Peyer's patch (tissue), 4 donors: ENCODE results near the gene CDH4. TPM values are rescaled to one million over a fixed set of nuclear protein-coding genes. Genes with fewer than 3 reads are reported as not detected.

ENCODE experiments used
- DNase-seq, 3 donors: peaks; one replicate each; pipeline ENCODE4 v3.0.0-alpha.2; 2017 to 2019
- H3K27ac ChIP-seq, 4 donors: fragments of 200-600 bp; sonication (generic); one replicate each; pipeline ENCODE4 v1.5.1; 2016 to 2019
- H3K27me3 ChIP-seq, 2 donors: fragments of 200-600 bp; sonication (generic); one replicate each; pipeline ENCODE4 v1.5.1; 2019
- H3K36me3 ChIP-seq, 3 donors: fragments of 200-600 bp; sonication (generic); one replicate each; pipeline ENCODE4 v1.5.1; 2016 to 2019
- H3K4me1 ChIP-seq, 4 donors: fragments of 200-600 bp; sonication (generic); one replicate each; pipeline ENCODE4 v1.5.1; 2016 to 2019
- H3K4me3 ChIP-seq, 4 donors: fragments of 200-600 bp; sonication (generic); 1 replicate in 3 of 4; 2 replicates in 1 of 4; pipeline ENCODE4 v1.5.1; 2016 to 2019; ENCODE audit warnings: mild to moderate bottlenecking in 1 of 4
- H3K9me3 ChIP-seq, 4 donors: fragments of 200-600 bp; sonication (generic); one replicate each; pipeline ENCODE4 v1.5.1; 2016 to 2019; ENCODE audit warnings: mild to moderate bottlenecking in 1 of 4
- POLR2A ChIP-seq, 2 donors: fragments of 450-650 bp; IDR thresholded peaks; one replicate each; pipeline ENCODE4 v1.5.1; 2017; ENCODE audit warnings: antibody characterized with exemption in 2 of 2, mild to moderate bottlenecking in 2 of 2, moderate library complexity in 2 of 2
- total RNA-seq, 4 donors: library from RNA; depleted of rRNA; stranded (reverse); fragments of >200 nt; gene quantifications; one replicate each; pipeline ENCODE4 v1.1.0, GENCODE V29; 2016
- TF ChIP-seq, protein P1 (sequence below), 6 experiments: fragments of 450-650 bp in 4 of 6; fragments of 200-600 bp in 2 of 6; sonication (generic) in 1 of 6; IDR thresholded peaks; one replicate each; pipeline ENCODE4 v1.5.1; 2017 to 2019; ENCODE audit warnings: antibody characterized with exemption in 6 of 6, mild to moderate bottlenecking in 3 of 6, moderate library complexity in 1 of 6

CDH4 gene
- total RNA-seq, 4 donors from 2014 or later: 0.27 TPM; not detected in 3

DNA sequence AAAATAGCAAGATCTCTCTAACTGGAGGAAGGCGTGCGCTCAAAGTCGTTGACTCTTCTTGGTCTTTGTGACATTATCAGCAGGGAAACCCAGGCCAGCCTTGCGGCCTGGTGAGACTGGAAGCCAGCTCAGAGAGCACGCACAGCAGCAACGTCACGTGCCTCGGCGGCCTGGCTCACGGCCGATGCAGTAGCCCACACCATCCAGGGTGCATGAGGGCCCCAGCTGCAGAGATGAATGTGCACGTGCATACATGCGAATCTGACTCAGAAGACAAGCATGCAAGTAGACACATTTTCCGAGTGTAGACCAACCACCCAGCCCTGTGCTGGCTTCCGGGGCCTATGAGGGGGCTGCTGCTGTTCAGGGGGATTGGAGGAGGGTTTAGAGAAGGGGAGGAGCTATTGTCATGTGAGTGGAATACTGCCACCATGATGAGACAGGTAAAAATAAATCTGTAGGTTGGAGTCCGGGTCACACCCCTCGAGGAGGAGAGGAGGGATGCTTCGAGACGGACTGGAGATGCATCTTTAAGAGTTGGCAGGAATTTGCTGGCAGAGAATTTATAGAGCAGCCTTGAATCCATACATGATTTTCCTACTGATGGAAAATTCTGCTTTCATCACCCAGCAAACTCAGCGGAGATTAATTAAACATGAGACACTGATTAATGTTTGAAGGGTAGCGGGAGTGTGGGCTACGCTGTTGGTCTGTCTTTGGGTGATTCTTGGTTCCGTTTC, 388.2 kb downstream of the CDH4 start:
- TF ChIP-seq POLR2A (IDR thresholded peaks at IDR 0.05): no peak
- TF ChIP-seq, protein P1, sequence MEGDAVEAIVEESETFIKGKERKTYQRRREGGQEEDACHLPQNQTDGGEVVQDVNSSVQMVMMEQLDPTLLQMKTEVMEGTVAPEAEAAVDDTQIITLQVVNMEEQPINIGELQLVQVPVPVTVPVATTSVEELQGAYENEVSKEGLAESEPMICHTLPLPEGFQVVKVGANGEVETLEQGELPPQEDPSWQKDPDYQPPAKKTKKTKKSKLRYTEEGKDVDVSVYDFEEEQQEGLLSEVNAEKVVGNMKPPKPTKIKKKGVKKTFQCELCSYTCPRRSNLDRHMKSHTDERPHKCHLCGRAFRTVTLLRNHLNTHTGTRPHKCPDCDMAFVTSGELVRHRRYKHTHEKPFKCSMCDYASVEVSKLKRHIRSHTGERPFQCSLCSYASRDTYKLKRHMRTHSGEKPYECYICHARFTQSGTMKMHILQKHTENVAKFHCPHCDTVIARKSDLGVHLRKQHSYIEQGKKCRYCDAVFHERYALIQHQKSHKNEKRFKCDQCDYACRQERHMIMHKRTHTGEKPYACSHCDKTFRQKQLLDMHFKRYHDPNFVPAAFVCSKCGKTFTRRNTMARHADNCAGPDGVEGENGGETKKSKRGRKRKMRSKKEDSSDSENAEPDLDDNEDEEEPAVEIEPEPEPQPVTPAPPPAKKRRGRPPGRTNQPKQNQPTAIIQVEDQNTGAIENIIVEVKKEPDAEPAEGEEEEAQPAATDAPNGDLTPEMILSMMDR (IDR thresholded peaks at IDR 0.05): no peak

DNA sequence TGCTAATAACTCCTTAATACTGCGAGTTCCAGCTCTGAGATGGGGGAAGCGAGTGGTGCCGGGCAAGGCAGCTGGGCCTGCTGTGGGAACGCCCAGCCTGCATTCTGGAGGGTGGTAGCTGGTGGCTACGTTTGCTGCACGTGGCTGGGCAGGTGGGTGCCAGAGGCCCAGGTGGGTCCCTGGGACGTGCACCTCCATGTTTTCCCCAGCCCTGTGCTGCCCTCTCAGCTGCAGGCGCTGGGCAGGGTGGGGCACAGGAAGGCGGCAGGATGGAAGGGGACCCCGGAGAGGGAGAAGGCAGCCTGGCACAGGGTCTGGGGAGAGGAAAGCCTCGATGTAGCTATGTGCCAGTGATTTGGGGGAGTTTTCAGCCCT, 388.8 kb downstream of the CDH4 start:
- no peaks in the 10 kb centered on the region for H3K36me3 ChIP-seq
- no peak overlapping the region for H3K4me3 ChIP-seq
- TF ChIP-seq, protein P1 (IDR thresholded peaks at IDR 0.05): no peak
- no peak for TF ChIP-seq POLR2A (IDR thresholded peaks at IDR 0.05)
- H3K9me3 ChIP-seq: no peaks in the 10 kb centered on the region
- no peaks in the 10 kb centered on the region for H3K27me3 ChIP-seq
- no peaks in the 10 kb centered on the region for H3K4me1 ChIP-seq
- H3K27ac ChIP-seq: no peak overlapping the region
- no peak for DNase-seq

More for the DNA sequence above, 388.2 kb downstream of the CDH4 start:
- DNase-seq: no peak
- no peaks in the 10 kb centered on the region for H3K9me3 ChIP-seq
- no peaks in the 10 kb centered on the region for H3K4me1 ChIP-seq
- no peaks in the 10 kb centered on the region for H3K27me3 ChIP-seq
- H3K27ac ChIP-seq: no peak overlapping the region
- H3K36me3 ChIP-seq: no peaks in the 10 kb centered on the region
- no peak overlapping the region for H3K4me3 ChIP-seq

DNA sequence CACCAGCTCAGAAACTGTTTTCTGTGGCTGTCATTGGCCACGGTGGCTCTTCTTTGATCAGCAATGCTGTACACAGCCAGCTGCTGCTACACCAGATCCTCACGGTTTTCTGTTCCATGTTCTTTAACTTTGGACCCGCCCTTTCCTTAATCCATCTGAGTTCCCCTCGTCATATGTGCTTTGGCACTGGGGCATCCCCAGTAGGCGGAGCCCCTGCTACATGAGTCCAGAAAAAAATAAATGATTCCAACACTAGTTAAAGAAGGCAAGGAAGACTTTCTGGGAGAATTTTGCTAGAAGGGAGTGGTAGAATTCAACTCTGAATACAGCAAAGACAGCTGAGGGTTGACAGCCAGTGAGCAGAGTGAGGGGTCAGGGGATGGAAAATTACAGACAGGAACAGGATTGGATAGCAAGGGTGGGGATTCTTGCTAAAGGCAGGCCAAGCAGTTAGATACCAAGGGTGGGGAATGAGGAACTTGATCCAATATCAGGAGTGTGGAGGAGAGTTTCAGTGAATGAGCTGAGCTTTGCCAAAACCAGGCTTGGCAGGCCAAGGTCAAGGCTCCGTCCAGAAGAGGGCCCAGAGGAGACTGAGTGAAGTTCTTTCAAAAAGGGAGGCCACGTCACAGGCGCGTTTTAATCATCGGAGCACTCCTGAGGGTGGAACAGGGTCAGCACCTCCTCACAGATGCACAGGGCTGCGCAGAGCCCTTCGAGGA, 391.8 kb downstream of the CDH4 start:
- TF ChIP-seq POLR2A (IDR thresholded peaks at IDR 0.05): no peak
- TF ChIP-seq, protein P1 (IDR thresholded peaks at IDR 0.05): no peak
- no peak for DNase-seq
- Histone ChIP-seq H3K4me3 (no peak overlapping the region), H3K9me3 (no peaks in the 10 kb centered on the region), H3K27me3 (no peaks in the 10 kb centered on the region), H3K27ac (no peak overlapping the region), H3K4me1 (no peaks in the 10 kb centered on the region), H3K36me3 (no peaks in the 10 kb centered on the region)

DNA sequence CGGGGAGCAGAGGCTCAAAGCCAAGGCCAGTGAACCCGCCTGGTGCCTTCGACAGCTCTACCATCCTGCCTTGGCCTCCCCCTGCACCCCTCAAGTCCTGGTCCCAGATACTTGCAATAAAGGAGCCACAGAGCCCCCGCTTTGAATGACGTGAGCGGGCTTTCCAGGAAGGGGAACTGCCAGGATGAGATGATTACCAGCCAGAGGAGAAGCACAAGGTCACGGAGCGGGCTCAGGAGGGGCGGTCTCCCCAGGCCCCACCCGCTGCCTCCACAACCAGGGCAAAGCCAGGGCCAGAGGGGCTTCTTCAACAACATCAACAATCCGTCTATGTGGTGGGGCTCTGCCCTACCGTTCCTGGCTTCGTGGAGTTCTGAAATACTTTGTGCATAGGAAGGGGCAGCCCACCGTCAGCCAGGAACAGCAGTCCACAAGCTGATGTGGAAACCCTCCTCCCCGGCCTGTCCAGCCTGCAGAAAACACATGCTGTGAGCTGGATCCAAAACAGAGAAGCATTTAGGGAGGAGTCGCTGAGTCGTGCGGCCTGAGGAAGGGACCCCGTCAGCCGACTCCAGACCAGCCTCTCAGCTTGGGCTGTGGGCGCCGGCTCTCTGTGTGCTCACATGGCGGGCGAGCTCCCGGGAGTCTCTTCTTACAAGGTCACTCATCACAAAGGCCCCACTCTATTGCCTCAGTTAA, 392.5 kb downstream of the CDH4 start:
- Histone ChIP-seq H3K36me3 (no peaks in the 10 kb centered on the region), H3K27me3 (no peaks in the 10 kb centered on the region), H3K9me3 (no peaks in the 10 kb centered on the region), H3K4me3 (no peak overlapping the region), H3K27ac (no peak overlapping the region), H3K4me1 (no peaks in the 10 kb centered on the region)
- TF ChIP-seq, protein P1 (IDR thresholded peaks at IDR 0.05): no peak
- TF ChIP-seq POLR2A (IDR thresholded peaks at IDR 0.05): no peak
- no peak for DNase-seq

DNA sequence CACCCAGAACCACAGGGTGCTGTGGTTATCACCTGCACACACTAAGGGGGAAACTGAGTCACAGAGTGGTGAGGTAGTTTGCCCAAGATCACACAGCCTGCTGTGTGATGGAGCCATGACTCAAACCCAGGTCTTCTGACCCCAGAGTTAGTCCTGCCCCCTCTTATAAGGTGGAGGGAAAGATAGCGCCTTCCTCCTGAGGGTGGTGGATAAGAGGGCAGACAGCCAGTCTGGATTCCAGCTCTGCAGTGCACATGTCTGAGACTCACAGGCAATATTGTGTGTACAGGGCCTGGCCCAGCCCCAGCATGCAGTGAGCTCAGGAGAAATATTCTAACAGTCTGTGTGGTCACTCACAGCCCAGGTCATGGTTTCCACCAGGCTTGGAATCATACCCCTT, 393.7 kb downstream of the CDH4 start:
- H3K4me1 ChIP-seq: no peaks in the 10 kb centered on the region
- H3K36me3 ChIP-seq: no peaks in the 10 kb centered on the region
- no peak for TF ChIP-seq POLR2A (IDR thresholded peaks at IDR 0.05)
- TF ChIP-seq, protein P1 (IDR thresholded peaks at IDR 0.05): no peak
- no peak for DNase-seq
- no peak overlapping the region for H3K27ac ChIP-seq
- H3K27me3 ChIP-seq: no peaks in the 10 kb centered on the region
- H3K4me3 ChIP-seq: no peak overlapping the region
- H3K9me3 ChIP-seq: no peaks in the 10 kb centered on the region
